Activated CD8-positive, alpha-beta T cell treated with anti-CD3 and anti-CD28 coated beads for 36 hours (primary cell): ENCODE results near the gene SP6. TPM values are rescaled to one million over a fixed set of nuclear protein-coding genes. Genes with fewer than 3 reads are reported as not detected.

Experiments
- ATAC-seq: fragments of 200-7000 bp; cut with Tn5 transposase; one replicate; pipeline ENCODE4 v1.10.0; 2021; ENCODE audit warnings: mild to moderate bottlenecking, moderate library complexity
- CTCF ChIA-PET: fragments of 350-600 bp; sonication (Branson Sonifier 250); formaldehyde crosslinking; loops from one replicate; lab custom pipeline; 2021; ENCODE audit warnings: antibody characterized with exemption; lab: Charles Lee
- POLR2A ChIA-PET: fragments of 350-600 bp; sonication (Branson Sonifier 250); formaldehyde crosslinking; loops from one replicate; lab custom pipeline; 2021; ENCODE audit warnings: antibody characterized with exemption; lab: Charles Lee
- DNase-seq: peaks from one replicate; pipeline ENCODE4 v3.0.0-alpha.2; 2020
- H3K27ac Mint-ChIP-seq: one replicate; pipeline ENCODE4 v1.8.0; 2021; ENCODE audit warnings: mild to moderate bottlenecking, mixed read lengths
- H3K27me3 Mint-ChIP-seq: one replicate; pipeline ENCODE4 v1.8.0; 2021; ENCODE audit warnings: mixed read lengths
- H3K36me3 Mint-ChIP-seq: one replicate; pipeline ENCODE4 v1.8.0; 2021; ENCODE audit warnings: low read depth, mixed read lengths
- H3K4me1 Mint-ChIP-seq: one replicate; pipeline ENCODE4 v1.8.0; 2021; ENCODE audit warnings: low read depth, mixed read lengths
- H3K4me3 Mint-ChIP-seq: one replicate; pipeline ENCODE4 v1.8.0; 2021; ENCODE audit warnings: mild to moderate bottlenecking, moderate library complexity, mixed read lengths
- H3K9me3 Mint-ChIP-seq: one replicate; pipeline ENCODE4 v1.8.0; 2021; ENCODE audit warnings: mixed read lengths
- CTCF ChIP-seq: fragments of 200-600 bp; IDR thresholded peaks from one replicate; pipeline ENCODE4 v1.8.0; 2022; ENCODE audit warnings: antibody characterized with exemption, mild to moderate bottlenecking
- intact Hi-C: fragments of 100-400 bp; cut with micrococcal nuclease; formaldehyde crosslinking; loops from one replicate; pipeline ENCODE4 v1.10.0; 2022
- total RNA-seq, 2 experiments: library from RNA; stranded (reverse); gene quantifications; one replicate each; pipeline ENCODE4 v1.2.3, GENCODE V29; 2021

The SP6 gene
- under 1 TPM; 0.13 to 0.18 TPM for total RNA-seq

GRCh38 chr17:47850692-47851573, at the start of gene SP6:
Gene SP6 (minus strand): TSS chr17:47851163. CDS start chr17:47848429, 2,734 bp downstream.
- peaks cover 76% of the 10 kb centered on the region for H3K27me3 Mint-ChIP-seq
- peaks cover 16% of the 10 kb centered on the region for H3K4me1 Mint-ChIP-seq
- peak within 1 kb of the TSS; percentile 32 for H3K4me3 Mint-ChIP-seq
- ChIA-PET POLR2A (interaction anchor here (0.9 to 3.1 kb wide), 5 partner anchors 10 to 44 kb away, joined by 3 to 15 read pairs (median 3); partner anchors contain the start of gene SCRN2), CTCF (interaction anchor here (6.1 to 20.8 kb wide), 2 partner anchors 9 to 36 kb away, joined by 39 to 586 read pairs; partner anchors contain the start of genes SCRN2 and SP2)
- peak; percentile 93 for ATAC-seq
- H3K36me3 Mint-ChIP-seq, result no peaks in the 10 kb centered on the region
- TF ChIP-seq CTCF, result no peak
- intact Hi-C loops, result no loop called here
- DNase-seq, result peak; percentile 83
- no peaks in the 10 kb centered on the region for H3K9me3 Mint-ChIP-seq
- no peak within 1 kb of the TSS for H3K27ac Mint-ChIP-seq

GRCh38 chr17:47899643-47900042, 48.7 kb upstream of the SP6 start:
- DNase-seq (no peak), ATAC-seq (no peak)
- ChIA-PET POLR2A (interaction anchor here (1.4 kb wide), 1 partner anchor 9 kb away, joined by 3 read pairs; no protein-coding TSS in a partner anchor), CTCF (interaction anchor here (0.8 to 1.4 kb wide), 2 partner anchors 47 to 49 kb away, joined by 3 to 5 read pairs; no protein-coding TSS in a partner anchor)
- TF ChIP-seq CTCF, result no peak
- Mint-ChIP-seq H3K9me3 (no peaks in the 10 kb centered on the region), H3K4me1 (peaks cover 41% of the 10 kb centered on the region), H3K4me3 (no peak overlapping the region), H3K36me3 (peaks cover 6% of the 10 kb centered on the region), H3K27ac (no peak overlapping the region), H3K27me3 (no peaks in the 10 kb centered on the region)
- intact Hi-C loops, result no loop called here

- intact Hi-C loops, result no loop called here
- Mint-ChIP-seq H3K4me3 (no peak overlapping the region), H3K4me1 (peaks cover 48% of the 10 kb centered on the region), H3K36me3 (peaks cover 2% of the 10 kb centered on the region), H3K9me3 (no peaks in the 10 kb centered on the region), H3K27me3 (no peaks in the 10 kb centered on the region), H3K27ac (no peak overlapping the region)
- TF ChIP-seq CTCF, result no peak
- DNase-seq, result no peak
- ChIA-PET CTCF (interaction anchor here (0.6 to 1.5 kb wide), 2 partner anchors 9 to 43 kb away, joined by 3 to 8 read pairs; partner anchors contain the start of gene PNPO), POLR2A (interaction anchor here (1.0 kb wide), 1 partner anchor 57 kb away, joined by 3 read pairs; the partner anchor contains the start of gene SCRN2)
- no peak for ATAC-seq
Observed at GRCh38 chr17:47898241-47898640, 47.3 kb upstream of the SP6 start.

GRCh38 chr17:47897561-47897960, 46.6 kb upstream of the SP6 start:
- H3K27me3 Mint-ChIP-seq, result no peaks in the 10 kb centered on the region
- H3K36me3 Mint-ChIP-seq, result peaks cover 2% of the 10 kb centered on the region
- ChIA-PET POLR2A (interaction anchor here (0.7 to 1.0 kb wide), 2 partner anchors 8 to 57 kb away, joined by 3 read pairs; partner anchors contain the start of gene SCRN2), CTCF (interaction anchor here (0.6 to 1.5 kb wide), 3 partner anchors 8 to 52 kb away, joined by 3 to 8 read pairs (median 3); partner anchors contain the start of gene PNPO)
- peak overlapping the region; percentile 90 for H3K27ac Mint-ChIP-seq
- peak overlapping the region; percentile 95 for H3K4me3 Mint-ChIP-seq
- H3K9me3 Mint-ChIP-seq, result no peaks in the 10 kb centered on the region
- intact Hi-C loops, result no loop called here
- peaks cover 48% of the 10 kb centered on the region for H3K4me1 Mint-ChIP-seq
- TF ChIP-seq CTCF, result no peak
- DNase-seq (no peak), ATAC-seq (no peak)
